ENCODE results near the gene ELN. TPM values are rescaled to one million over a fixed set of nuclear protein-coding genes. Genes with fewer than 3 reads are reported as not detected.

The ELN gene
- total and polyA plus RNA-seq, 2 donors (not counting 3 experiments of a cell fraction or from before 2014, with no cell fraction given) = 1.7 to 2.6 TPM

GRCh38 chr7:74069086-74069541, 41.1 kb downstream of the ELN start:
- ChIA-PET CTCF (interaction anchor here (1.1 to 6.2 kb wide), 11 partner anchors 14 to 332 kb away, joined by 3 to 32 read pairs (median 7); partner anchors contain the start of genes ELN and LIMK1), POLR2A (no interaction called here)
- no peaks in the 10 kb centered on the region for H3K79me2 ChIP-seq (ENCODE audit: control insufficient read depth, insufficient read depth, low read length)
- H2AFZ ChIP-seq (ENCODE audit: low read depth, low read length) = no peak overlapping the region
- FAIRE-seq = no peak
- BruUV-seq (replicated peaks) = no TSS peak
- H3K36me3 ChIP-seq (ENCODE audit: control insufficient read depth in 2 of 2, extremely low read depth in 1 of 2, insufficient read depth in 2 of 2, low read length in 2 of 2) = no peaks in the 10 kb centered on the region
- no peak overlapping the region for H3K9ac ChIP-seq (replicated peaks; ENCODE audit: extremely low read depth, insufficient read depth, low read length)
- no peaks in the 10 kb centered on the region for H3K27me3 ChIP-seq (ENCODE audit: control insufficient read depth in 2 of 2, insufficient read depth in 2 of 2, low read length in 2 of 2)
- intact Hi-C loops (cut with micrococcal nuclease) = loop anchor here (2.0 kb wide), 2 partner anchors 16 to 332 kb away; no protein-coding TSS in a partner anchor
- H3K27ac ChIP-seq (ENCODE audit: insufficient read depth, low read depth, low read length) = no peak overlapping the region
- TF ChIP-seq POLR2AphosphoS5 (IDR thresholded peaks at IDR 0.05; ENCODE audit: insufficient read depth, low read depth, low read length) = no peak
- TF ChIP-seq FOS (IDR thresholded peaks at IDR 0.05; ENCODE audit: borderline replicate concordance, insufficient read depth, low read length) = no peak
- TF ChIP-seq MYC (IDR thresholded peaks at IDR 0.05; ENCODE audit: low read depth, low read length) = no peak
- no peak for TF ChIP-seq MAX (IDR thresholded peaks at IDR 0.05; ENCODE audit: insufficient read depth, insufficient read length)
- no peak for TF ChIP-seq GATA2 (IDR thresholded peaks at IDR 0.05; ENCODE audit: insufficient read depth, insufficient read length, low read depth, low read length)
- TF ChIP-seq EZH2 (IDR thresholded peaks at IDR 0.05; ENCODE audit: borderline replicate concordance, low read depth, low read length, severe bottlenecking) = no peak
- no peak for TF ChIP-seq JUN (IDR thresholded peaks at IDR 0.05; ENCODE audit: borderline replicate concordance, insufficient read depth, insufficient read length, low read depth)
- no peak for TF ChIP-seq CTCF (IDR thresholded peaks at IDR 0.05; ENCODE audit: extremely low read depth in 1 of 2, insufficient read depth in 1 of 2, low read depth in 1 of 2, low read length in 2 of 2)
- no peak for TF ChIP-seq POLR2A (IDR thresholded peaks at IDR 0.05; ENCODE audit: low read depth, low read length)
- DNase-seq (ENCODE audit: low read depth, low spot score) = no peak
- no peak overlapping the region for H3K4me2 ChIP-seq (ENCODE audit: insufficient read depth, low read length)
- no peak overlapping the region for H3K4me3 ChIP-seq (replicated peaks in 1 of 3; ENCODE audit: insufficient read depth in 1 of 3, low read depth in 1 of 3, low read length in 3 of 3)
- dilution Hi-C loops (cut with MboI; ENCODE audit: extremely low pct_ligation_motif_present, low sequenced_read_pairs) = no loop called here
- no peaks in the 10 kb centered on the region for H4K20me1 ChIP-seq (replicated peaks; ENCODE audit: control insufficient read depth, extremely low read depth, insufficient read depth, low read length)
- no peaks in the 10 kb centered on the region for H3K9me3 ChIP-seq (replicated peaks; ENCODE audit: control insufficient read depth, insufficient read depth, low read length)
- no peaks in the 10 kb centered on the region for H3K9me1 ChIP-seq (replicated peaks; ENCODE audit: control insufficient read depth, extremely low read depth, insufficient read depth, low read length)
- no peaks in the 10 kb centered on the region for H3K4me1 ChIP-seq (ENCODE audit: control insufficient read depth, extremely low read depth, insufficient read depth, low read length)

Measured in endothelial cell of umbilical vein (primary cell).